NCI-H345 treated with DMSO at 0.1 percent for 48 hours (cell line): ENCODE measurements around the gene GAP43.

ENCODE experiments used
- DNase-seq: peaks from one replicate; lab custom pipeline; 2025; ENCODE audit not compliant: unreplicated experiment; lab: John Stamatoyannopoulos, UW

GAP43 gene, protein sequence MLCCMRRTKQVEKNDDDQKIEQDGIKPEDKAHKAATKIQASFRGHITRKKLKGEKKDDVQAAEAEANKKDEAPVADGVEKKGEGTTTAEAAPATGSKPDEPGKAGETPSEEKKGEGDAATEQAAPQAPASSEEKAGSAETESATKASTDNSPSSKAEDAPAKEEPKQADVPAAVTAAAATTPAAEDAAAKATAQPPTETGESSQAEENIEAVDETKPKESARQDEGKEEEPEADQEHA

DNA sequence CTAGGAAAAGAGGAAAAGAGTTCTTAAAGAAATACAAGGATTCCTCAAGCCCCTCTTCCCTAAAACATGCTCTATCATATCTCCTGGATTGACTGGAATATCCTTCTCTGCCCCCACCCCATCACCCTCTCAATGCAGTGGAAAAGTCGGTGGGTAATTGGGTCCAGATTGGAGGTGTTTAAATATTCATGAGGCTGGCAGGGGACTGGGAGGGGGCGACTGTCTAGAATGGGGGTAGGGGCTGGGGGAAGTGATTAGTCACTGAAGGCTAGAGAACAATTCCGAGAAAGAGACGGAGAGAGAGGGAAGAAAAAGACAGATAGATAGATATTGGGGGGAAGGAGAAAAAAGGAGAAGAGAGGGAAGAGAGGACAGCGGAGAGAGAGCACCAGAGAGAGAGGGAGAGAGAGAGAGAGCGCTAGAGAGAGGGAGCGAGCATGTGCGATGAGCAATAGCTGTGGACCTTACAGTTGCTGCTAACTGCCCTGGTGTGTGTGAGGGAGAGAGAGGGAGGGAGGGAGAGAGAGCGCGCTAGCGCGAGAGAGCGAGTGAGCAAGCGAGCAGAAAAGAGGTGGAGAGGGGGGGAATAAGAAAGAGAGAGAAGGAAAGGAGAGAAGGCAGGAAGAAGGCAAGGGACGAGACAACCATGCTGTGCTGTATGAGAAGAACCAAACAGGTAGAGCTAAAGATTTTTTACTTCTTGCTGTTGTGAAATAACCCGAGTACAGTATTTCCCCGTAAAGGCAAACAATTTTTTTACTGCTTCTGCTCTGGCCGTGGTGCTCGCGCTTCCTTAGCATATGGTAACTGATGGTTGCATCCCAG is at the start of gene GAP43:
Gene GAP43, plus strand, starts transcription at position 467 of the 825 bp plus-strand sequence. Its CDS starts 180 bp downstream, at position 647.
- DNase-seq, result peak; percentile 5

DNA sequence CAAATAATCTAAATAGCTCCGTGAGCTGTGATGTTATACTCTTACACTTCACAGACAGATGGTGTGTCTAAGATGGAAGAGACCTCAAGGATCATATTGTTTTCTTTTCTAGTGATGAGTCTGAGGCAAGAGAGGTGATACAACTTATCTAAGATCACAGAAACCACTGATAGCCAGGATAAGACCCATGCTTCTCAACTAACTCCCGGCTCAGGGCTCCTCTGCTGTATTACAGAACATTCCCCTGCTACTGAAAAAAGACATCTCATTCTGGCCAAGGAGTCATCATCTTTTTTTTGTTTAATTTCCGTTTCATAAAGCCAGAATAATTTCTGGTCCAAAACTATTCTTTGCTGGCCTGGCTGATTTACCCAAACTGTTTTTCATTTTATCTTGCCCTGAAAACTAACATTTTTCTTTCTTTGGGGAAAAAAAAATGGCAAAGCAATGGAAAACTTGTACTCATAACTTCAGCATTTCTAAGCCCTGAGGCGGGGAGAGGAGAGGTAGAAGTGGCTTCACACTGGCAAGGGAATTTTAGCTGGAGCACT is 46.9 kb upstream of the GAP43 start:
- no peak for DNase-seq

DNA sequence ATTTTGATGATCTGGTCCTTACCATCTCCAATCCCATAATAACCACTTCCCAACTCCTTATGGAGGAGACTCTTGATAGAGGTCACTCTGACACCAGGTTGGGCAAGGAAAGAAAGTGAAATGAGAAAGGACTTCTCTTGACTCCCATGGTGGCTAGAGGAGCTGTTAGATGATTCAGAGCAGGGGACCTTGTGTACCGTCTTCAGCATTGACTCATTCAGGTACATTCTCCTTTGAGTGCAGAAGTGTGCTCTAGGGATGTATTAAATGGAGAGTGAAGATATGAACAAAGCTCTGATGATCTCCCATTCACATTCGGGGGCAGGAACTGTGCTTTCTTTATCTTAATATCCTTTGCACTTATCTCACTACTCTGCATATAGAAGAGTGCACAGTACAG is 46.3 kb upstream of the GAP43 start:
- DNase-seq, result no peak

DNA sequence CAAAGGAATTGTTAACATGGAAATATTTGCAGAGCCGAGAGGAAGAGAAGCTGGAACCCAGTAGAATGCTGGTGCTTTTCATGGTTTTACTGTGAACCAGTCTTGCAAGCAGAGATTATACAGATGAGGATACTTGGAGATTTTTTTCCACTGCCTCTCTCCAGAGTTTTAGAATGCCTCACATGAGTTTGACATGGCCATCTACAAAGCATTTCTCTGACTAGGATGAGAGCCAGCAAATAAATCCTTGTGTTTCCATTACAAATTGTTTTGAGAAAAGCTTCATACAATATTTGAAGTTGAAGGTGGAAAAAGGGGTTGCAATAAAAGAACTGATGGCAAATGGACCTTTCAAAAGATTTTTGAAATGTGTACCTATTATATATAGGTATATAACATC is 45.0 kb upstream of the GAP43 start:
- no peak for DNase-seq

- no peak for DNase-seq
These were observed 42.7 kb upstream of the GAP43 start for GRCh38 chr3:115580566-115580965.

DNA sequence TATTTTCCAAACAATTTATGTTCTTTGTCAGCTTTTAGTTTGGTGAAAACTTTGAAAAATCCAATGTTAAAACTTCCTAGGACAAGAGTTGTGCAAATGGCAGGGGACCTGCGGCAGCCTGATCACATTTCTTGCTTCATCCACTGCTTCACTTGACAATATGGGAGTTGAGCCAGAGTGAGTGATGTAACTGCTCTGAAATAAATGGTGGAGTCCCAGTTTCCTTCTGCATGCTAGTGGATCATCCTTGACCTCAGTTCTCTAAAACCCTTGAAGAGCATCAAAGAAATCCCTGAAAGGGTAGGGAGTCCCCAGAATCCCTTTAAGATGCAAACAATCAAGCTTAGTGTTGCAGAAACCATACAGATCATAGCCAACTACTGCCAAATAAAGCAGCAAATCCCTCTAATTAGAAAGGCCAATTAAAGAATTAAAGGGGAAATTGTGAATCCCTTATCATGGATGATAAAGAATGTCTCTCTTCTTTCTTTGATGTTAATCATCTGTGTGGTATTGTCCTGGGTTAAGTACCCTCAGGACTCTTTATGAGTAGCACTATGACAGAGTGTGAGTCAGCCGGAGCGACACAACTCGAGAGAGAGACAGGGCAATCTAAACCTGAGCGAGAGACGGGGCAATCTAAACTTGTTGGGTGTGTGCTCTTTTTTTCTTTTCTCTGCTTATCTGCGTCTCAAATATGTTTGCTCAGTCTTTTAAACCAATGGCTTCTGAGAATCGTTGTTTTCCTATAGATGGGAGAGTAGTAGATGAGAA is 41.8 kb upstream of the GAP43 start:
- DNase-seq, result no peak

DNA sequence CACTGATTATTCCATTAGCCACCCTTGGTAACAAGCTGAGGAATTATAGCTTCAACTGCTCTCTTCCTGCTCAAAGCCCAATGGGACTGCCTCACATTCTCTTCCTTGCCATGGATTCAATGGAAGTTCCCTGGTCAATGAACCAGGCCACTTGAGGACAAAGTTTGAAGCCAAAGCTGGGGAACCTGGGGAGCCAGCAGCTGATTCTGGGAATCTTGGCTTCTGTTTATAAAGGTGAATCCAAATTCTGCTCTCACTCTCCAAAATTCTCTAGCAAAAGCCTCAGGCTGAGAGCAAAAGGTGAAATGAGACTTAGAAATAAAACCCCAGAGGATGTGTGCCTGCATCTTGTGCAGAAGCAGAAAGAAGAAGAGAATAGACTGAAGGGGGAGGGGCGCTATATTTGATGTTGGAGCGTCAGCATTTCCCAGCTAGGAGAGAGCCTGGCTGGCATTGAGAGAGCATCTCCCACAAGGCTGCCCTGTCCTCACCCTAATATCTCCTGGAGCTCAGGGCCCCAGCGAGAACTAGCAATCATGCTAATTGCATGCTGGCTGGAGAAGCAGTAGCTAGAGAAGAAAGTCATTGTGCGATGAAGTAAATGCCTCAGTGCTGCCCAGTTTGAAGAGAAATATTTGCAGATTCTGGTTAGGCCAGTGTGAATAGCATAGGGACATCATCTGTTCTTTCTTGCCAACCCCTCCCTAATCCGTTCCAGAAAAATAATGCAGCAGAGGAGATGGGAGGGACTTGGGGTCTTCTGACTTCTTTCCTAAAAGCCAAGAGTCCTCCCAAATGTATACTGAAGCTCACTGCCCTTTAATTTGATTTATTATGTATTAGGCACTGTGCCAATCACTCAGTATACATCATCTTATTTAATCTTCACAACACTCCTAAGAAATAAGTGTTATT is 34.9 kb upstream of the GAP43 start:
- no peak for DNase-seq

DNA sequence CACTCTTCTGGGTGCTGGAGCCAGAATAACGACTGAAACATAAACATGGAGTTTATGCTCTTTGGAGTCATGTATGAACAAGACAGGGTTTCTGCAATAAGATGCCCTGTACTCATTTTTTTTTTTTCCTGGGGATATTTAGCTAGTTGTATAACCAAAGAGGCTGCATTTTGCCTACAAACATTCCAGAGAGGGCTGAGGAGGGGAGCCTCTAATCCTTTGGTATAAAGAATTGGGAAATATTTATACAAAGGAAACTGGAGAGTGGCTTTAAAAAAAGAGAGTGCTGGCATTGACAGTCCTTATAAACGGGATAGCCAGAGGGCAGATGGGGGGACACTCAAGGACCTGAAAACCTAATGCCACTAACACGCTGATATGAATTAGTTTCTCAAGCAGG is 32.4 kb upstream of the GAP43 start:
- DNase-seq, result no peak

GRCh38 chr3:115595611-115596275 is 27.6 kb upstream of the GAP43 start:
- no peak for DNase-seq

- no peak for DNase-seq
These were observed 25.1 kb upstream of the GAP43 start for GRCh38 chr3:115598216-115598615.

DNA sequence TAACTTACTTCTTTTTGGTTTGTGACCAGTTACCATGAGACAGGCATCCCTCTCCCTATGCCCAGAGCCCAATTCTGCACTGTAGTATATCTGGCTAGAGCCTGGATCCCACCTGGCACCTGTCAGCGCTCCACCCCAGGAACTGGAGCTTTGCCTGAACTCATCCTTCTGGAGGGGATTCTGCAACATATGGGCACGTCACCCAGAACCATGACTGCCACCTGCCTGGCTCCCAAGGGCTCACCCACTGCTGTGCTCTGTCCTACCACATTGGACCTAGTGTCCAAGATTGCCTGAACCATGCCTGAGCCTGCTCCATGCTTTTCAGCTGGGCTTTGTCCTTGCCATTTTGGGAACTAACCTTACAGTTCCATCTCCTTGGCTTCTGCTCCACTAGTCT is 21.1 kb upstream of the GAP43 start:
- no peak for DNase-seq

DNA sequence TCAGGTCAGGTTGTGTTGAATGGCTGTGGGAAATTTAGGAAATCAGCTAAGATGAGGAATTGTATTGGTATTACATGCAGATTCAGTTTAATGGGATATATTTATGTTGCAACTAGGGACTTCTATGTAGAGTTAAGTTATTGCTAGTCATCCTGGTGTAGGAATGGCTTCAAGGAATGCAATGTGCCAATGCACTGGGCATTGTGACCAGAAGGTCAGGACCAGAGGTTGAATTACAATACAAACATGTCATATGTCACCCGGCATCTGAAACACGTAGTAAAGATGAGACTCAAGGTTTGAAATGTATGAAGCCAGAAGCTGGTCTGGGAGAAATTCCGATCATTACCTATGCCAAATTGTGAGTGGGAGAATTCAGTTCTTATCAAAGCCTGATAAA is 11.7 kb upstream of the GAP43 start:
- no peak for DNase-seq

- no peak for DNase-seq
These were observed 8.1 kb upstream of the GAP43 start for GRCh38 chr3:115615001-115615814.

DNA sequence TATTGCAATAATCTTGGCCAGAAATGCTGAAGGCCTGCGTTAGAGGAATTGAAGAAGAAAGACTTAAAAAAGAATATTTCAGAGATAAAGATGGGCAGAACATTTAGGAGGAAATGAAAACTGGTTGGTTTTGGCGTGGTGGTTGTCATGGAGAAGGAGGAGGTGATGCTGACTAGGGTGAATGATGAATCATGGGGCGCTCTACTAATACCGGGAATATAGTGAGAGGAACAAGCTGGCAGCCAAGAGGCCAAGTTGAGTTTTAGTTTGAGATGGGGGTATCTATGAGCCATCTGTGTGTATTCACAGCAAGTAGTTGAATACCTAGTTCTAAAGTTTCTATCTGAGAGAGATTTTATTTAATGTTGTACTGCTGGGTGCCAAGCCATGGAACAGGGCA is 6.8 kb upstream of the GAP43 start:
- DNase-seq, result no peak

DNA sequence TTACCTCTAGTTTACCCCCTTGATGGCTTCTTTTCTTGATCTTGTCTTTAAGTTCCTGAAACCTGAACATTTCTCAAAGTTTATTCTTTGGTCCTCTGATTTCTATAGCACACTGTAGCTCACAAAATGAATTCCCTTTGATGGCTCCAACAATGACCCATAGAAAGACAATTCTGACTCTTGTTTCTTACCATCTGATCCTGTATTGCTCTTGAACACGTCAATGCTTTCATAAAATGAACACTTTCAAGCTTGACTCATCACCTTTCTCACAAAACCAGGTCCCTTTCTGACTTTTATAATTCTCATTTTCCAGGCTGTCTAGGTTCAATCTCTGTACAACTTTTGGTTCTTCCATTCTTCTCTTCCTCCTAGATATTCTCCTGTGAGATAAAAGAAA is 5.7 kb upstream of the GAP43 start:
- no peak for DNase-seq

DNA sequence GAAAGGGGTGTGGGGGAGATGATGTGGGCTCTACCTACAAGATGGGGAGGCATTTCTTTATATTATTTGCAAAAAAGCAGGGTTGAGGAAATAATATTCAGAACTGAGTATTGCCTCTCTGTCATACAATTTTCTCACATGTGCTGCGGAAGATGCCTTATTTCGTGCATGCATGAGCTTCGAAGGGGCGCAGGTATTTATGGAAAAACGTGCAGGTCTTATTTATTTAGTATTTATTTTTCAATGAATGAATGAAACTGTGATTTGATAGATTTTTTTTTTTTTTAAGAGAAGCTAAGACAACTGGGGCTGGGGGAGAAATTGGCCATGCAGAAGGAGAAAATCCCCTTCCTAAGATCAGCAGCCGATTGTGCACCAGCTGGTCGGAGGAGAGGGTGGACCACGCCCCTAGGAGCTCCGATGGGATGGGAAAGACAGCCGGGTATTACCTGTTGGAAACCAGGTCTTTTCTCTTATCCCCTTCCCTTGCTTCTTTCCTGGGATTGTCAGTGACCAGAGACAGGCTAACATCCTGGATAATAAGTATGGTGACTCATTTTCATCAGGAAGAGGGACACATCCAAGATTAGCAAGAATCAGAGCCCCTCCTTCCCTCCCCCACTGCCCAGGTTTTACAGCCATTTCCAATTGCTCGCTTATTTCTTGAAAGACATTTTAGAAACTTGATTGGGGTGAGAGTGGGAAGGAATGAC is 875 bp downstream of the GAP43 start:
- no peak for DNase-seq

DNA sequence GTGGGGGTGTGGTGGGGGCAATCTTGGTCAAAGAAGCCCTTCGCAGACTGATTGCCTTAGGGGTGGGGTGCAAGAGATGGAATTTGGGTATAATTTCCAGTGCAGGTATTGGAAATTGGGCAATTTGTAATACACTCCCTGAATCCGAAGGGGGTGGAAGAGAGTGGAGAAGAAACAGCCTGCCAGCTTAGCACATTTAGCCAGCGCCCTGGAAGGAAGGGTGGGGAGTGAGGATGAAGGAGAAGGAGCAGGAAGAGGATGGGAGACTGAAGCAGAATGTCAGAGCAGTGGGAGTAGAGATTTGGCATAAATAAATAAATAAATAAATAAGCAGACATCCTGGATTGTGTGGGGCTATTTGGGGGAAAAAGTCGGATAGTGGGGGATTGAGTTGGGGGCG is 1.6 kb downstream of the GAP43 start:
- DNase-seq, result no peak

DNA sequence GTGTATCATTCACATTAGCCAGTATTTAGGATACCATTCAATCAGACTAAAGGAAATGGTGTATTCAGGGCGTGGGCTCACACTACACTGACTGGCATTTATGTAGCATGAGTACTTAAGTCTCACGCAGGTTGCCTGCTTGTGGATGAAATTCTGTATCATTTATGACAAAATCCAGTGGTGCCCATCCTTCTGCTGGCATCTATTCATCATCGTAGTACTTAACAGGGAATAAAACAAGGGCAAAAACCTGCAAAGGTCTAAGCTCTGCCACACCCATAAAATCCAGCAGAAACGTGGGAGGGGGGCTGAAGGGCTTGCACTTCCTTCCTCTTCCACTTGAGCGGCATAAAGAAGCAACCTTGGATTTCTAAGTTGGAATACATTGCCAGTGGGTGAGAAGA is 2.7 kb downstream of the GAP43 start:
- no peak for DNase-seq

DNA sequence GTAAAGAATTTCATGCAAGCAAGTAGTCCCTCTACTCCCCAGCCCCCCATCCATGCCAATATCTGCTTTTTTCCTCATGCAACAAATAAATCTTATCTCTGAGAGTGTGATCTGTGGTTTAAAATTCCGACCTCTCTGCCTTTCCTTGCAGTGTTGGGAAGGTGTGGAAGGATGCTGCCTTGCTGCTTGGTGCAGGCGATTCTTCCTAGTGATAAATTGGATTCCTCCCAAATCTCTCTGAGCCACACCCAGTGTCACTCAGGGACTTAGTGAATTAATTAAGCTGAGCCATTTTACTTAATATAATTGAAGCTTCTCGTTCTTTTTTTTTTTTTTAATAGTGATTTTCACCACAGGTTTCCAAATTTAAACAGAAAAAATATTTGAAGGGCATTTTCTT is 3.4 kb downstream of the GAP43 start:
- no peak for DNase-seq
